ENCODE data around the gene GRM8.

- TF ChIP-seq CTCF (conservative IDR thresholded peaks at IDR 0.05; ENCODE audit: low read depth, low read length) (no peak), EZH2phosphoT487 (IDR thresholded peaks at IDR 0.05; ENCODE audit: borderline replicate concordance, low read length) (no peak)
These were observed 7.1 kb downstream of the GRM8 start for GRCh38 chr7:127245607-127246006.

All from PC-3 (cell line).